Activated CD4-positive, alpha-beta T cell treated with anti-CD3 and anti-CD28 coated beads for 48 hours (primary cell): ENCODE data around the gene ARHGAP18.

Source experiments
- DNase-seq: peaks from one replicate; pipeline ENCODE4 v3.0.0-alpha.2; 2020

Gene ARHGAP18

GRCh38 chr6:129662980-129663431 lies 47.0 kb downstream of the ARHGAP18 start:
- no peak for DNase-seq

- DNase-seq = no peak
Measured at GRCh38 chr6:129662406-129662766, 47.6 kb downstream of the ARHGAP18 start.

- no peak for DNase-seq
Measured at GRCh38 chr6:129661536-129662405, 48.2 kb downstream of the ARHGAP18 start.

GRCh38 chr6:129660346-129660676 lies 49.7 kb downstream of the ARHGAP18 start:
- DNase-seq = no peak

- no peak for DNase-seq
Measured at GRCh38 chr6:129659590-129660345, 50.2 kb downstream of the ARHGAP18 start.

GRCh38 chr6:129659167-129659566 lies 50.8 kb downstream of the ARHGAP18 start:
- DNase-seq = no peak

- DNase-seq = no peak
Measured at GRCh38 chr6:129657483-129657882, 52.5 kb downstream of the ARHGAP18 start.

GRCh38 chr6:129655334-129655733 lies 54.6 kb downstream of the ARHGAP18 start:
- DNase-seq = no peak

GRCh38 chr6:129653746-129654145 lies 56.2 kb downstream of the ARHGAP18 start:
- DNase-seq = no peak

- no peak for DNase-seq
Measured at GRCh38 chr6:129653229-129653628, 56.7 kb downstream of the ARHGAP18 start.

GRCh38 chr6:129651291-129651691 lies 58.7 kb downstream of the ARHGAP18 start:
- DNase-seq = no peak

GRCh38 chr6:129648819-129649491 lies 61.0 kb downstream of the ARHGAP18 start:
- DNase-seq = no peak

GRCh38 chr6:129647044-129647443 lies 62.9 kb downstream of the ARHGAP18 start:
- no peak for DNase-seq

- DNase-seq = no peak
Measured at GRCh38 chr6:129646642-129647041, 63.3 kb downstream of the ARHGAP18 start.

GRCh38 chr6:129645830-129646579 lies 64.0 kb downstream of the ARHGAP18 start:
- no peak for DNase-seq

- no peak for DNase-seq
Measured at GRCh38 chr6:129645106-129645829, 64.7 kb downstream of the ARHGAP18 start.

GRCh38 chr6:129644567-129645015 lies 65.4 kb downstream of the ARHGAP18 start:
- DNase-seq = no peak

GRCh38 chr6:129643968-129644367 lies 66.0 kb downstream of the ARHGAP18 start:
- DNase-seq = no peak

- no peak for DNase-seq
Measured at GRCh38 chr6:129643176-129643575, 66.8 kb downstream of the ARHGAP18 start.

- DNase-seq = no peak
Measured at GRCh38 chr6:129642322-129642721, 67.7 kb downstream of the ARHGAP18 start.

GRCh38 chr6:129641344-129641743 lies 68.6 kb downstream of the ARHGAP18 start:
- DNase-seq = no peak

GRCh38 chr6:129638686-129639085 lies 71.3 kb downstream of the ARHGAP18 start:
- no peak for DNase-seq
